Measurements from ENCODE around the gene SOX30.

DNA sequence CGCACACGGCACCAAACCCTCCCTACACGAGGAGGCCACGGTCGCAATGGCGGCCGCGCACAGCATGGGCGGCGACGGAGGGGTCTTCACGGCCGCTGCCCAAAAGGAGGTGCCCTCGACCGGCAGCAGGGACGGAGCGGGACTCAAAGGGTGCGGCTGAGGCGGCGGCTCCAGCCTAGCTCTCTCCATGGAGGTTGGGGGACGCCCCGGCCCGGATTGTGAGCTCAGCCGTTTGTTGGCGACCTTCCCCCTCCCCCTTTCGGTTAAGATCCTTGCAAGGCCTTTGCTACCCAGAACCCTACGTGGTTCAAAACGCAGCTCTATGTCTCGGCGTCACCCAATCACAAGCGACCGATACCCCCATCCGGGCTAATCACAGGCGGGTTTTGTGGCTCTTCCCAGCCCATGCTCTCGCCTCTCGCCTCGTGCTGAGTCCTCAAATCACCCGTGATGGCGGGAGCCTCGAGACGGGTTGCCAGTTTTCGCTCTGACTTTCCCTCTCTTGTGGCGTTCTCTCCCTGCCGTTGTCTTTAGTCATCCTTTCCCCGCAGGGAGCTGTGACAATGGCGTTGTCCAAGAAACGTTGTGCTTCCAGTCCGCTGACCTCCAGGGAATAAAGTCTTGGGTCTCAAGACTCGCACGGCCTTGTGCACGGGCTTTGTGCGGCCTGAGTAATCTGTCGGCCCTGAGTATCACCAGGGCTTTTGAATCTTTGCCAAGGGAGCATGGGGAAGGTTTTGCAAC lies 38.6 kb upstream of the SOX30 start:
- TF ChIP-seq, protein P1, sequence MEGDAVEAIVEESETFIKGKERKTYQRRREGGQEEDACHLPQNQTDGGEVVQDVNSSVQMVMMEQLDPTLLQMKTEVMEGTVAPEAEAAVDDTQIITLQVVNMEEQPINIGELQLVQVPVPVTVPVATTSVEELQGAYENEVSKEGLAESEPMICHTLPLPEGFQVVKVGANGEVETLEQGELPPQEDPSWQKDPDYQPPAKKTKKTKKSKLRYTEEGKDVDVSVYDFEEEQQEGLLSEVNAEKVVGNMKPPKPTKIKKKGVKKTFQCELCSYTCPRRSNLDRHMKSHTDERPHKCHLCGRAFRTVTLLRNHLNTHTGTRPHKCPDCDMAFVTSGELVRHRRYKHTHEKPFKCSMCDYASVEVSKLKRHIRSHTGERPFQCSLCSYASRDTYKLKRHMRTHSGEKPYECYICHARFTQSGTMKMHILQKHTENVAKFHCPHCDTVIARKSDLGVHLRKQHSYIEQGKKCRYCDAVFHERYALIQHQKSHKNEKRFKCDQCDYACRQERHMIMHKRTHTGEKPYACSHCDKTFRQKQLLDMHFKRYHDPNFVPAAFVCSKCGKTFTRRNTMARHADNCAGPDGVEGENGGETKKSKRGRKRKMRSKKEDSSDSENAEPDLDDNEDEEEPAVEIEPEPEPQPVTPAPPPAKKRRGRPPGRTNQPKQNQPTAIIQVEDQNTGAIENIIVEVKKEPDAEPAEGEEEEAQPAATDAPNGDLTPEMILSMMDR (IDR thresholded peaks at IDR 0.05; ENCODE audit: poor library complexity) = no peak
- TF ChIP-seq EZH2phosphoT487 (IDR thresholded peaks at IDR 0.05; ENCODE audit: low read depth, severe bottlenecking, unreplicated experiment) = no peak

All from hepatocyte (in vitro differentiated cells).